GM23338 (cell line): ENCODE measurements around the gene RASGRF2. TPM values are rescaled to one million over a fixed set of nuclear protein-coding genes. Genes with fewer than 3 reads are reported as not detected.

Experiments used
- ATAC-seq: fragments of 200-7000 bp; cut with Tn5 transposase; 3 replicates; pipeline ENCODE4 v1.9.1; 2020
- DNase-seq: peaks from one replicate; pipeline ENCODE4 v3.0.0-alpha.2; 2015; ENCODE audit warnings: low spot score
- H2AFZ ChIP-seq: fragments of 200-600 bp; sonication (generic); 2 replicates; pipeline ENCODE4 v1.8.0; 2016; ENCODE audit warnings: antibody characterized with exemption, mild to moderate bottlenecking, moderate library complexity
- H3F3A ChIP-seq: fragments of 200-600 bp; sonication (generic); replicated peaks from 2 replicates; pipeline ENCODE4 v1.8.0; 2017; ENCODE audit warnings: antibody characterized with exemption, mixed run types, low read depth
- H3K27ac ChIP-seq: fragments of 200-600 bp; sonication (generic); 2 replicates; pipeline ENCODE4 v1.6.1; 2016; ENCODE audit warnings: low read depth
- H3K27me3 ChIP-seq: fragments of 200-600 bp; sonication (generic); 2 replicates; pipeline ENCODE4 v1.8.0; 2016; ENCODE audit warnings: mild to moderate bottlenecking, mixed run types, moderate library complexity; ENCODE audit not compliant: insufficient read depth
- H3K36me3 ChIP-seq: fragments of 200-600 bp; sonication (generic); 2 replicates; pipeline ENCODE4 v1.8.0; 2016; ENCODE audit warnings: mild to moderate bottlenecking; ENCODE audit not compliant: insufficient read depth
- H3K4me1 ChIP-seq: fragments of 200-600 bp; sonication (generic); 2 replicates; pipeline ENCODE4 v1.8.0; 2016; ENCODE audit warnings: mild to moderate bottlenecking, moderate library complexity; ENCODE audit not compliant: insufficient read depth
- H3K4me2 ChIP-seq: fragments of 200-600 bp; sonication (generic); 2 replicates; pipeline ENCODE4 v1.7.1; 2017; ENCODE audit warnings: mixed run types
- H3K4me3 ChIP-seq: fragments of 200-600 bp; sonication (generic); 2 replicates; pipeline ENCODE4 v1.6.1; 2016; ENCODE audit warnings: mixed run types
- H3K79me2 ChIP-seq: fragments of 200-600 bp; sonication (generic); replicated peaks from 2 replicates; pipeline ENCODE4 v1.8.0; 2017; ENCODE audit warnings: mild to moderate bottlenecking; ENCODE audit not compliant: insufficient read depth
- H3K9me2 ChIP-seq: fragments of 200-600 bp; sonication (generic); 2 replicates; pipeline ENCODE4 v1.8.0; 2017; ENCODE audit not compliant: insufficient read depth
- H4K20me1 ChIP-seq: fragments of 200-600 bp; sonication (generic); replicated peaks from 2 replicates; pipeline ENCODE4 v1.8.0; 2017; ENCODE audit warnings: mild to moderate bottlenecking; ENCODE audit not compliant: insufficient read depth
- H3K27ac Mint-ChIP-seq: 2 replicates; pipeline ENCODE4 v1.8.0; 2020; ENCODE audit warnings: inconsistent platforms, mild to moderate bottlenecking, moderate library complexity, mixed read lengths
- H3K27me3 Mint-ChIP-seq: 3 replicates; pipeline ENCODE4 v1.8.0; 2022; ENCODE audit warnings: low read depth, mild to moderate bottlenecking, moderate library complexity, mixed read lengths, inconsistent platforms; ENCODE audit not compliant: insufficient read depth, poor library complexity
- H3K36me3 Mint-ChIP-seq: 3 replicates; pipeline ENCODE4 v1.8.0; 2021; ENCODE audit warnings: low read depth, mild to moderate bottlenecking, inconsistent platforms, moderate library complexity, mixed read lengths
- H3K4me1 Mint-ChIP-seq: 3 replicates; pipeline ENCODE4 v1.8.0; 2020; ENCODE audit warnings: mild to moderate bottlenecking, inconsistent platforms, mixed read lengths
- H3K4me3 Mint-ChIP-seq: 3 replicates; pipeline ENCODE4 v1.8.0; 2021; ENCODE audit warnings: moderate library complexity, mild to moderate bottlenecking, inconsistent platforms, mixed read lengths
- H3K9me3 Mint-ChIP-seq: 3 replicates; pipeline ENCODE4 v1.8.0; 2020; ENCODE audit warnings: moderate library complexity, mild to moderate bottlenecking, inconsistent platforms, mixed read lengths
- ETS1 ChIP-seq: IDR thresholded peaks from 2 replicates; pipeline ENCODE4 v1.6.1; 2016; ENCODE audit warnings: antibody characterized with exemption
- EZH2 ChIP-seq: fragments of 200-600 bp; sonication (generic); IDR thresholded peaks from one replicate; pipeline ENCODE4 v1.8.0; 2017; ENCODE audit warnings: antibody characterized with exemption, mild to moderate bottlenecking, low read depth; ENCODE audit not compliant: unreplicated experiment
- NANOG ChIP-seq: IDR thresholded peaks from 2 replicates; pipeline ENCODE4 v1.6.1; 2016; ENCODE audit warnings: antibody characterized with exemption, borderline replicate concordance
- POLR2AphosphoS5 ChIP-seq: IDR thresholded peaks from 2 replicates; pipeline ENCODE4 v1.6.1; 2016; ENCODE audit warnings: antibody characterized with exemption, low read depth
- STAT1 ChIP-seq: IDR thresholded peaks from one replicate; pipeline ENCODE4 v1.6.1; 2016; ENCODE audit warnings: antibody characterized with exemption; ENCODE audit not compliant: unreplicated experiment
- ZNF114 ChIP-seq: fragments of 250-450 bp; sonication (Bioruptor Pico); IDR thresholded peaks from 2 replicates; pipeline ENCODE4 v1.5.0; 2020; ENCODE audit warnings: mild to moderate bottlenecking, moderate library complexity
- ZNF462 ChIP-seq: fragments of 250-450 bp; sonication (Bioruptor Pico); IDR thresholded peaks from 2 replicates; pipeline ENCODE4 v1.5.0; 2020; ENCODE audit warnings: mild to moderate bottlenecking, moderate library complexity
- polyA plus RNA-seq: library from polyadenylated mRNA; unstranded; fragments of >200 nt; fragmentation: Nextera tagmentation; extraction: Ambion mirVana; gene quantifications from 2 replicates; pipeline ENCODE4 v1.2.1, GENCODE V29; 2016
- total RNA-seq: library from RNA; depleted of rRNA; stranded (reverse); fragments of >200 nt; shearing (Covaris generic); gene quantifications from 2 replicates; pipeline ENCODE4 v1.2.3, GENCODE V29; 2014

Gene RASGRF2
- total and polyA plus RNA-seq, 2 experiments from 2014 or later = 5.0 to 19.2 TPM

GRCh38 chr5:80959768-80960442 is at the start of gene RASGRF2 (continued):
- TF ChIP-seq ZNF462 = no peak
- TF ChIP-seq STAT1 = no peak
- TF ChIP-seq EZH2 = no peak

GRCh38 chr5:80912479-80912878 is 47.7 kb upstream of the RASGRF2 start:
- H2AFZ ChIP-seq = no peak overlapping the region
- no peaks in the 10 kb centered on the region for H3K79me2 ChIP-seq
- ATAC-seq = no peak
- no peaks in the 10 kb centered on the region for H3F3A ChIP-seq
- no peaks in the 10 kb centered on the region for H3K27me3 ChIP-seq
- H3K36me3 Mint-ChIP-seq = peaks cover 4% of the 10 kb centered on the region; the same call in 2 of the 3 replicates
- H3K9me2 ChIP-seq = no peaks in the 10 kb centered on the region
- no peak overlapping the region for H3K27ac Mint-ChIP-seq
- DNase-seq = no peak
- H3K9me3 Mint-ChIP-seq = peaks cover 4% of the 10 kb centered on the region
- H3K36me3 ChIP-seq = no peaks in the 10 kb centered on the region
- TF ChIP-seq POLR2AphosphoS5 (no peak), EZH2 (no peak), NANOG (no peak), ZNF462 (no peak), STAT1 (no peak), ETS1 (no peak), ZNF114 (CRISPR knock-in tag) (no peak)
- no peaks in the 10 kb centered on the region for H3K27me3 Mint-ChIP-seq
- H3K27ac ChIP-seq = no peak overlapping the region
- no peaks in the 10 kb centered on the region for H4K20me1 ChIP-seq
- H3K4me1 ChIP-seq = peaks cover 7% of the 10 kb centered on the region; the same call in 1 of the 2 replicates
- no peak overlapping the region for H3K4me3 ChIP-seq
- no peak overlapping the region for H3K4me3 Mint-ChIP-seq
- H3K4me1 Mint-ChIP-seq = peaks cover 9% of the 10 kb centered on the region
- no peak overlapping the region for H3K4me2 ChIP-seq
